K562 (cell line): Measurements from ENCODE around the gene NANS.

Experiments
- ATF7 ChIP-seq: fragments of 450-650 bp; IDR thresholded peaks from 2 replicates; pipeline ENCODE4 v1.7.1; 2014; ENCODE audit warnings: mild to moderate bottlenecking, moderate library complexity
- EP300 ChIP-seq: IDR thresholded peaks from 2 replicates; pipeline ENCODE4 v1.6.1; 2012; ENCODE audit warnings: low read length, improper control_type of control experiment
- ESRRA ChIP-seq: fragments of 450-650 bp; IDR thresholded peaks from 2 replicates; pipeline ENCODE4 v1.6.1; 2014; ENCODE audit warnings: low read depth, mild to moderate bottlenecking, moderate library complexity, borderline replicate concordance
- GATA2 ChIP-seq: sonication (generic); formaldehyde crosslinking; IDR thresholded peaks from 2 replicates; pipeline ENCODE4 v1.4.0; 2020; ENCODE audit warnings: mild to moderate bottlenecking, missing genetic modification reagents
- KLF10 ChIP-seq: fragments of 250-450 bp; sonication (Bioruptor Pico); IDR thresholded peaks from 2 replicates; pipeline ENCODE4 v1.6.1; 2021; ENCODE audit warnings: matching md5 sums
- MED1 ChIP-seq: sonication (generic); formaldehyde crosslinking; IDR thresholded peaks from 2 replicates; pipeline ENCODE4 v1.8.1; 2023; ENCODE audit warnings: missing genetic modification reagents, borderline replicate concordance
- MXI1 ChIP-seq: IDR thresholded peaks from 2 replicates; pipeline ENCODE4 v1.6.1; 2011; ENCODE audit warnings: low read depth, mild to moderate bottlenecking, improper control_type of control experiment, low read length
- ZC3H8 ChIP-seq: fragments of 450-650 bp; IDR thresholded peaks from 2 replicates; pipeline ENCODE4 v1.6.1; 2017
- TF ChIP-seq, protein P1 (sequence below): sonication (generic); formaldehyde crosslinking; IDR thresholded peaks from 2 replicates; pipeline ENCODE4 v1.8.1; 2023; ENCODE audit warnings: mild to moderate bottlenecking, missing genetic modification reagents
- TF ChIP-seq, protein P2 (sequence below): fragments of 250-450 bp; sonication (Bioruptor Pico); IDR thresholded peaks from 2 replicates; pipeline ENCODE4 v1.8.0; 2021; ENCODE audit warnings: mild to moderate bottlenecking, moderate library complexity
- TF ChIP-seq, protein P3 (sequence below), 3 experiments: IDR thresholded peaks in 2 of 3; conservative IDR thresholded peaks in 1 of 3; 2 replicates each; pipeline ENCODE4 v1.5.1; 2011 to 2012; ENCODE audit warnings: low read length in 3 of 3, mild to moderate bottlenecking in 3 of 3, control low read depth in 2 of 3, improper control_type of control experiment in 1 of 3, inconsistent platforms in 1 of 3, low read depth in 1 of 3, mixed read lengths in 1 of 3, moderate library complexity in 1 of 3; ENCODE audit not compliant: insufficient read depth in 2 of 3

DNA sequence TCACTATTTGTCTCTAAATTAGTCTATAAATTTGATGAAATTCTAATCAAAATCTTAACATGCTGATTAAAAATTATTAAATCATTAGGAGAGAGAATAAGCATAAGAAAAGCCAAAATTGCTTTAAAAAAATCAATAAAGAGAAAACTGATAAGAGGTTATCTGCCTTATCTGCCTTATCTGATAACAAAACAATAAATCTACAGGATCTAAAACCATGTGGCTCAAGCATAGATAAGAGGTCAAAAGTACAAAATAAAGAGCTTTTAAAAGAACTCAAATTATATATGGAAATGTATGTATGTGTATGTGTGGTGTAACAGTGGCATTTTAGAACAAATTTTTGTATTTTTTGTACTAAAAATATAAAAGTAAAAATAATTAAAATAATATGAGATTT is 43.9 kb downstream of the NANS start:
- TF ChIP-seq ATF7 = no peak
- TF ChIP-seq, protein P1, sequence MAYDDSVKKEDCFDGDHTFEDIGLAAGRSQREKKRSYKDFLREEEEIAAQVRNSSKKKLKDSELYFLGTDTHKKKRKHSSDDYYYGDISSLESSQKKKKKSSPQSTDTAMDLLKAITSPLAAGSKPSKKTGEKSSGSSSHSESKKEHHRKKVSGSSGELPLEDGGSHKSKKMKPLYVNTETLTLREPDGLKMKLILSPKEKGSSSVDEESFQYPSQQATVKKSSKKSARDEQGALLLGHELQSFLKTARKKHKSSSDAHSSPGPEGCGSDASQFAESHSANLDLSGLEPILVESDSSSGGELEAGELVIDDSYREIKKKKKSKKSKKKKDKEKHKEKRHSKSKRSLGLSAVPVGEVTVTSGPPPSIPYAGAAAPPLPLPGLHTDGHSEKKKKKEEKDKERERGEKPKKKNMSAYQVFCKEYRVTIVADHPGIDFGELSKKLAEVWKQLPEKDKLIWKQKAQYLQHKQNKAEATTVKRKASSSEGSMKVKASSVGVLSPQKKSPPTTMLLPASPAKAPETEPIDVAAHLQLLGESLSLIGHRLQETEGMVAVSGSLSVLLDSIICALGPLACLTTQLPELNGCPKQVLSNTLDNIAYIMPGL (CRISPR knock-in tag) = no peak
- TF ChIP-seq, protein P2, sequence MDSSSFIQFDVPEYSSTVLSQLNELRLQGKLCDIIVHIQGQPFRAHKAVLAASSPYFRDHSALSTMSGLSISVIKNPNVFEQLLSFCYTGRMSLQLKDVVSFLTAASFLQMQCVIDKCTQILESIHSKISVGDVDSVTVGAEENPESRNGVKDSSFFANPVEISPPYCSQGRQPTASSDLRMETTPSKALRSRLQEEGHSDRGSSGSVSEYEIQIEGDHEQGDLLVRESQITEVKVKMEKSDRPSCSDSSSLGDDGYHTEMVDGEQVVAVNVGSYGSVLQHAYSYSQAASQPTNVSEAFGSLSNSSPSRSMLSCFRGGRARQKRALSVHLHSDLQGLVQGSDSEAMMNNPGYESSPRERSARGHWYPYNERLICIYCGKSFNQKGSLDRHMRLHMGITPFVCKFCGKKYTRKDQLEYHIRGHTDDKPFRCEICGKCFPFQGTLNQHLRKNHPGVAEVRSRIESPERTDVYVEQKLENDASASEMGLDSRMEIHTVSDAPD (CRISPR knock-in tag) = no peak
- TF ChIP-seq MED1 (CRISPR knock-in tag) = no peak
- TF ChIP-seq EP300 = no peak
- TF ChIP-seq, protein P3, sequence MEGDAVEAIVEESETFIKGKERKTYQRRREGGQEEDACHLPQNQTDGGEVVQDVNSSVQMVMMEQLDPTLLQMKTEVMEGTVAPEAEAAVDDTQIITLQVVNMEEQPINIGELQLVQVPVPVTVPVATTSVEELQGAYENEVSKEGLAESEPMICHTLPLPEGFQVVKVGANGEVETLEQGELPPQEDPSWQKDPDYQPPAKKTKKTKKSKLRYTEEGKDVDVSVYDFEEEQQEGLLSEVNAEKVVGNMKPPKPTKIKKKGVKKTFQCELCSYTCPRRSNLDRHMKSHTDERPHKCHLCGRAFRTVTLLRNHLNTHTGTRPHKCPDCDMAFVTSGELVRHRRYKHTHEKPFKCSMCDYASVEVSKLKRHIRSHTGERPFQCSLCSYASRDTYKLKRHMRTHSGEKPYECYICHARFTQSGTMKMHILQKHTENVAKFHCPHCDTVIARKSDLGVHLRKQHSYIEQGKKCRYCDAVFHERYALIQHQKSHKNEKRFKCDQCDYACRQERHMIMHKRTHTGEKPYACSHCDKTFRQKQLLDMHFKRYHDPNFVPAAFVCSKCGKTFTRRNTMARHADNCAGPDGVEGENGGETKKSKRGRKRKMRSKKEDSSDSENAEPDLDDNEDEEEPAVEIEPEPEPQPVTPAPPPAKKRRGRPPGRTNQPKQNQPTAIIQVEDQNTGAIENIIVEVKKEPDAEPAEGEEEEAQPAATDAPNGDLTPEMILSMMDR (IDR thresholded peaks at IDR 0.05 in 2 of 3, conservative IDR thresholded peaks at IDR 0.05 in 1 of 3; ENCODE audit: insufficient read depth in 2 of 3, low read depth in 1 of 3, low read length in 3 of 3) = no peak
- no peak for TF ChIP-seq KLF10 (CRISPR knock-in tag)
- no peak for TF ChIP-seq ESRRA
- TF ChIP-seq ZC3H8 = no peak
- TF ChIP-seq GATA2 = no peak
- no peak for TF ChIP-seq MXI1
